ENCODE data around the gene CPSF3.
"Not testable (repeated sequence)": the region's sequence is repeated elsewhere in the genome, so short reads cannot be mapped to it uniquely, and the experiment has no call there.

CPSF3 gene

DNA sequence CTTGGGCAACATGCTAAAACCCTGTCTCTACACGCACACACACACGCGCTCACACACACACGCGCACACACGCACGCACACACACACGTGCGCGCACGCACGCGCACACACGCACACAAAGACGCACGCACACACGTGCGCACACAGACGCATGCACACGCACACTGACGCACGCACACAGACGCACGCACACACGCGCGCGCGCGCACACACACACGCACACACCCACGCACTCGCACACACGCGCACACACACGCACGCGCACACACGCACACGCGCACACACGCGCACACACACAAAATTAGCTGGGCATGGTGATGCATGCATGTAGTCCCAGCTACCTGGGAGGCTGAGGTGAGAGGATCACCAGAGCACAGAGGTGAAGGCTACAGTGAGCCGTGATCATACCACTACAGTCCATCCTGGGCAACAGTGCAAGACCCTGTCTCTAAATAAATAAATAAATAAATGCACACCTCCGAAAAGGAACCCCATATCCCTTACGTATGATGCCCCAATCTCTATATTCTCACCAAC, 42.8 kb downstream of the CPSF3 start:
- DNase-seq (ENCODE audit: low spot score) = no peak

DNA sequence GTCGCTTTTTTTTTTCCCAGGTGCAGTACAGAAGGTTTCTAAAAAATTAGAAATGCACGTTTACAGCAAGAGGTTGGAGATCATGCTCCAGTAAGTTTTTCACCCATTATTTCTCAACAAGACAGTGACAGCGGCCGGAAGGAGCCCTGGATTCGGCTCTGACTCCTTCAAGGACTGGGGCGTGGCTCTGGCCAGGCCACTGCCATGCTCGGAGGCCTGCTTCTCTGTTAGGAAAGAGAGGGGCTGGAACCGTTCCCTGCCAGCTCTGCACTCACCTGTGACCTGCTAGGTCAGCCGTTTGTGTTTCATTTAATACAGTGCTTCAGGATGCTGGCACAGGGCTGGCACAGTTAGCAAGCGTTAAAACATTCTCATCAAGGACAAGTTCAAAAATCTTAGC, 44.2 kb downstream of the CPSF3 start:
- no peak for DNase-seq (ENCODE audit: low spot score)

GRCh38 chr2:9471206-9471605, 47.8 kb downstream of the CPSF3 start:
- DNase-seq (ENCODE audit: low spot score) = no peak

GRCh38 chr2:9472511-9472910, 49.1 kb downstream of the CPSF3 start:
- DNase-seq (ENCODE audit: low spot score) = no peak

DNA sequence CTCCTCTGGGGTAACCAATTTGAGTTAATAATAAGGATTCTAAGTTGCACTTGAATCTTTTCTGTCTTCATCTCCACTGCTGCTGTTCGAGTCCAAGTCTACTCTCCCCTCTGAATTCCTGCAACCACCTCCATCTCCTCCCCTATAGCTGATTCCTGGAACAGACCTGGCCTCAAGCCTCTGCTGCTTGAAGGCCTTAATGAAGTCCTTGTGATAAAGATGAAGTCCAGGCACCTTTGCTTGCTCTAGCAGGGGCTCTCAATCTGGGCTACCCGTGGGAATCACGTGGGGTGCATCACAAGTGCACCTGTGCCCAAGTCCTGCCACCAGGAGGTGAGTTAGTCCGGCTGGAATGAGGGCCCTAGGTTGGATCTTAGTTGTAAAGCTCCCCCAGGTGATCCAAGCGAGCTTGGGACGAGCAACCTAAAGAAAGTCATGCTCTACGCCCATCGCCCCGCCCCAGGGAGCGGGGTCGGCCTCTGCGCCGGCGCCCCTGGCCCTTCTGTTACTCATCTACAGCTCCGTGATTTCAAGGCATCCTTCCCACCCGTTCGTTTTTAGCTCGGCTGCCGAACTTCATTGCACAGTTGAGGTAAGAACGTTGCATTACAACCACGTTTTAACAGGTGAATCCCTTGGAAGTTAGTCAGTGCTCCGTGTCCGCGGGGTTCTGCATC, 50.0 kb downstream of the CPSF3 start:
- no peak for DNase-seq (ENCODE audit: low spot score)

DNA sequence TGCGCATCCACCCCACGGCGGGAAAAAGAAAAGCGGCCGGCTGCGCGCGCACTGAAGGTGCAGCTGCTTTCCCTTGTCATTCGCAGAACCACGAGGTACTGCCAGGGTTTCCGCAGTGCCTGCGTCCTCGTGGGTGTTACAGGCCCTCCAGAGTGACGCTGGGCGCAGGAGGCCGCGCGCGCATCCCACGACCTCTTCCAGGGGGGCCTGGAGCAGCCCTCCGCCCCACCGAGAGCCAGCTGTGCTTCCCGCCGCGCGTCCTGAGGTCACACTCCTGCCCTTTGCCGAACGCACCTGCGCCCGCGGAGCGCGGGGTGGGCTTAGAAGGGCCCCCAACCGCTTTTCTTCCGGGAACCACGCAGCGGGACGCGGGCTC, 50.5 kb downstream of the CPSF3 start:
- no peak for DNase-seq (ENCODE audit: low spot score)

- DNase-seq (ENCODE audit: low spot score) = peak; percentile 57
These were observed 51.1 kb downstream of the CPSF3 start, which contains the start of gene IAH1 for GRCh38 chr2:9474361-9475057. Gene IAH1 (plus strand): TSS chr2:9474551. CDS start chr2:9474567, 16 bp downstream.

DNA sequence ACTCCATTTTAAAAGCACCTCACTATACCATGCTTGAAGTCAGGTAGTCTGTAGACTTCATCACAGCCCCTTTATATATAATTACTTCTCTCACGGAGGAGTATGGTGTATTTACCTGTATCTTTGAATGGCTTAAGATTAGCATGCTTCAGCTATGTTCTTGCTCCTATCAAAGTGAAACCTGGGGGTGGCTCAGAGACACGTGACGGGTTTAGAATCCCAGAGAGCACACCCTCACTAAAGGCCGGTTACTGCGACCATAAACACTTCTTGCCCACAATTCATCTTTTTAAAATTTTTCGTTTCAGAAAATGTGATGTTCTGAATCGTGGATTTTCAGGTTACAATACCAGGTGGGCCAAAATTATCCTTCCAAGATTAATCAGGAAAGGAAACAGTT, 54.5 kb downstream of the CPSF3 start:
- no peak for DNase-seq (ENCODE audit: low spot score)

DNA sequence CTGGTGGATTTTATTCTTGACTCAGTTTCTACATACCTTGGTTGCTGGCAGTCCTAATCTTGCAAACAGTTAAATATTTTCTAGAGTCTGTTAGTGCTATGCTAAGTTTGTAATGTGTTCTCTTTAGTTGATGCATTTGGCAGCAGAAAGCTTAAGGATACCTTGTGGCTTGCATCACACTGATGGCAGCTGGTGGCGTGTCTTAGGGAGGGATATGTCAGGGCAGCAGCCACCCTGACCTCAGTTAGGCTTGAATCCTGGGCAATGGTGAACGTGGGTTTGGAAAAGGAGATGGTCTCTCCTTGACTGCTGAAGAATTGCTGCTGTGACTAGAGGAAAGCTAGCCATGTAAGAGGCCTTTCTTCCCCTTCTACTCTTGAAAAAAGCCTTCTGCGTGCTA, 55.1 kb downstream of the CPSF3 start:
- no peak for DNase-seq (ENCODE audit: low spot score)

- no peak for DNase-seq (ENCODE audit: low spot score)
These were observed 56.7 kb downstream of the CPSF3 start for GRCh38 chr2:9480157-9480556.

DNA sequence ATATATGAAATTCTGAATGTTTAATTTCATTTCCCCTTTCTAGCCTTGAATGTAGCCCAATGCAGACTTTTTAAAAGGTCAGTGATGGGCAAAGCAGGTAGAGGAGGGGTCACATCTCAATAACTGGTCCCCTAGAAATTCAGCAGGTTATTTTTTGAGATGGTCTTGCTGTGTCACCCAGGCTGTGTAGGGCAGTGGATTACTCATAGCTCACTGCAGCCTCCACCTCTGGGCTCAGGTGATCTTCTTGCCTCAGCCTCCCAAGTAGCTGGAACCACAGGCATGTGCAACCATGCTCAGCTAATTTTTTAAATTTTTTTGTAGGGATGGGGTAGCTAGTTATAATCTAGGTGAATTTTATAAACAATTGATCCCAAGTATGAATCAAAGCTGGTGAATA, 59.7 kb downstream of the CPSF3 start:
- no peak for DNase-seq (ENCODE audit: low spot score)

- no peak for DNase-seq (ENCODE audit: low spot score)
These were observed 61.1 kb downstream of the CPSF3 start for GRCh38 chr2:9484533-9484932.

GRCh38 chr2:9488583-9489547, 65.4 kb downstream of the CPSF3 start:
- no peak for DNase-seq (ENCODE audit: low spot score)

GRCh38 chr2:9490789-9491188, 67.3 kb downstream of the CPSF3 start:
- no peak for DNase-seq (ENCODE audit: low spot score)

DNA sequence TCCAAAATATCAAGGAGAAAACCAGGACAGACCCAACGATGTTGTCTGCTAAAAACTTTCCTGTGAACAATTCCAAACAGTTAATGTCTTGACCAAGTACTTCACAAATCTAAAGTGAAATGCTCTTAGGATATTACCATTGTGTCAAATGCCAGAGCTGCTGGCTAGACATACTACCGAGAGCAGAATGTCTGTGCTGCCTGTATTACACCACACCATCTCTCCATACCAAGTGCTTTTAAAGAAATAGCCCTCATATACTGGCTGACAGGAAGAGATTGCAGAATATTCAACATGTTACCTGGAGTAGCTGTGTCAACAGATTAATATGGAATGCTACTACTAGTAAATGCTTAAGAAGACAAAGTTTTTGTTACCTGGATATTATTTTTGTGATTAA, 69.5 kb downstream of the CPSF3 start:
- no peak for DNase-seq (ENCODE audit: low spot score)

GRCh38 chr2:9493478-9493877, 70.0 kb downstream of the CPSF3 start:
- DNase-seq (ENCODE audit: low spot score) = no peak

GRCh38 chr2:9494081-9494480, 70.6 kb downstream of the CPSF3 start:
- no peak for DNase-seq (ENCODE audit: low spot score)

DNA sequence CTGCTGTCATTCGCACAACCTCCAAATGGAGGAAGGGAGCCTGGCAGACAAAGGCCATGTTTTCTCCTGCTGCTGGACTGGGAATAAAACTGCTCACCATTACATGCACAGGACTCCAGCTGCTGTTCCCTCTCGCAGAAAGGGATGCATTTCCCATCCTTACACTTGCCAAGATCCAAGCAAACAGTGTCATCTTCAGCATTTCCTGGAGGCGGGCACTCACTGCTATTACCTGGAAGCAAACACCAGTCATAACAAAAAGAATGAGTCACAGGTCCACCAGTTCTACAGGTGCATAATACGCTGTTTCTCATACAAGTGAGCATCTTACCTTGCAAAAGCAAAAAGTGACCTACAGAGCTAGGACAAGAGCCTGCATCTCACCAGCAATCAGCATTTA, 73.6 kb downstream of the CPSF3 start:
- DNase-seq (ENCODE audit: low spot score) = no peak

GRCh38 chr2:9498210-9498609, 74.8 kb downstream of the CPSF3 start:
- no peak for DNase-seq (ENCODE audit: low spot score)

GRCh38 chr2:9508931-9509330, 85.5 kb downstream of the CPSF3 start:
- DNase-seq (ENCODE audit: low spot score) = no peak

- DNase-seq (ENCODE audit: low spot score) = not testable (repeated sequence)
These were observed 90.5 kb downstream of the CPSF3 start for GRCh38 chr2:9513946-9514345.

GRCh38 chr2:9517118-9517782, 93.8 kb downstream of the CPSF3 start:
- DNase-seq (ENCODE audit: low spot score) = no peak

Data from pons (tissue), 1 donor.